ENCODE results near the gene RCSD1. TPM values are rescaled to one million over a fixed set of nuclear protein-coding genes. Genes with fewer than 3 reads are reported as not detected.

The RCSD1 gene
- total and polyA plus RNA-seq, 2 of the 13 experiments (the other 11 are each of a cell fraction or from before 2014, with no cell fraction given): not detected

DNA sequence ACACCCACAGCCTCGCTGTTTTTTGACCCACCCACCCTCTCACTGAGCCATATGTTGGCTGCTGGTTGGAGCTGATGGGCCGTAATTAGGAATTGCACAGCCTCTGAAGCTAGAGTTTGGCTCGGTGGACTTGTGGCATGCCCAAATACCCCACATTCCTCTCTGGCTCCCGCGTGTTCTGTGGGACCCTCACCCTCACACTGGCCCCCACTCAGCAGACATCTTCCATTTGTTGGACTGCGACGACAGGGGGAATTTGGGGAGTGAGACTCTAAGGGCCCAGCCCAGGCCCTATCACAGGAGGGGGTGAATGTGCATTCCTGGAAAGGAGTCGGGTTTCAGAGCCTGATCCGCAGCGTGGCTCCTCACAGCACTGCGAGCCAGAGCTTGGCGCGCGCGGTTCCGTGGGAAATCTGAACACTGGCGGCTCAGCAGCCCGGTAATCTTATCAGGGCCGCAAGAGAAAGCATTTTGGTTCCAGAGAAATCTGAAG, 5.2 kb downstream of the RCSD1 start:
- no peak overlapping the region for H3K4me3 ChIP-seq (replicated peaks in 1 of 3; ENCODE audit: insufficient read depth in 1 of 3, low read depth in 2 of 3, low read length in 3 of 3)
- ChIA-PET CTCF (ENCODE audit: low intra/inter-chr PET ratio, low total read pairs) (no interaction called here), POLR2A (no interaction called here)
- WGBS (ENCODE audit: low lambda C conversion rate): 55% methylated on average over 13 of the region's 19 CpGs
- ATAC-seq: no peak
- no TSS peak for BruUV-seq (replicated peaks)
- intact Hi-C loops (cut with micrococcal nuclease; ENCODE audit: unreplicated experiment): no loop called here
- H3K9ac ChIP-seq (ENCODE audit: insufficient read depth, low read depth, low read length): no peak overlapping the region
- FAIRE-seq: no peak
- no peak overlapping the region for H3K27ac ChIP-seq (ENCODE audit: extremely low read length, insufficient read depth, low read length)
- no peaks in the 10 kb centered on the region for H3K4me1 ChIP-seq (ENCODE audit: insufficient read depth, low read length)
- in situ Hi-C loops (cut with HindIII; ENCODE audit: extremely low pct_ligation_motif_present, low pct_unique_long_range_greater_than_20kb): no loop called here
- H3K36me3 ChIP-seq (replicated peaks in 1 of 2; ENCODE audit: control insufficient read depth in 1 of 2, insufficient read depth in 2 of 2, low read length in 2 of 2): no peaks in the 10 kb centered on the region
- H2AFZ ChIP-seq (ENCODE audit: low read length): no peak overlapping the region
- H3K4me2 ChIP-seq (ENCODE audit: low read depth, low read length): no peak overlapping the region
- H3K79me2 ChIP-seq (ENCODE audit: insufficient read depth, low read length): no peaks in the 10 kb centered on the region
- no peaks in the 10 kb centered on the region for H4K20me1 ChIP-seq (ENCODE audit: insufficient read depth, low read length)
- DNase-seq (ENCODE audit: low spot score): no peak
- TF ChIP-seq THAP9 (CRISPR knock-in tag; IDR thresholded peaks at IDR 0.05; ENCODE audit: borderline replicate concordance): no peak
- TF ChIP-seq, protein P1, sequence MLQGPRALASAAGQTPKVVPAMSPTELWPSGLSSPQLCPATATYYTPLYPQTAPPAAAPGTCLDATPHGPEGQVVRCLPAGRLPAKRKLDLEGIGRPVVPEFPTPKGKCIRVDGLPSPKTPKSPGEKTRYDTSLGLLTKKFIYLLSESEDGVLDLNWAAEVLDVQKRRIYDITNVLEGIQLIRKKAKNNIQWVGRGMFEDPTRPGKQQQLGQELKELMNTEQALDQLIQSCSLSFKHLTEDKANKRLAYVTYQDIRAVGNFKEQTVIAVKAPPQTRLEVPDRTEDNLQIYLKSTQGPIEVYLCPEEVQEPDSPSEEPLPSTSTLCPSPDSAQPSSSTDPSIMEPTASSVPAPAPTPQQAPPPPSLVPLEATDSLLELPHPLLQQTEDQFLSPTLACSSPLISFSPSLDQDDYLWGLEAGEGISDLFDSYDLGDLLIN (CRISPR knock-in tag; IDR thresholded peaks at IDR 0.05; ENCODE audit: borderline replicate concordance): no peak
- TF ChIP-seq SKIL (CRISPR knock-in tag; IDR thresholded peaks at IDR 0.05; ENCODE audit: borderline replicate concordance): no peak
- TF ChIP-seq ZNF781 (CRISPR knock-in tag; IDR thresholded peaks at IDR 0.05; ENCODE audit: borderline replicate concordance, not compliant biosample characterization): no peak
- no peak for TF ChIP-seq RELA (CRISPR knock-in tag; IDR thresholded peaks at IDR 0.05)
- no peak for TF ChIP-seq KDM4B (CRISPR knock-in tag; IDR thresholded peaks at IDR 0.05)
- no peak for TF ChIP-seq POLR2A (IDR thresholded peaks at IDR 0.05; ENCODE audit: insufficient read depth in 1 of 2, low read depth in 2 of 2, low read length in 2 of 2)
- no peak for TF ChIP-seq ATM (IDR thresholded peaks at IDR 0.05; ENCODE audit: borderline replicate concordance)
- TF ChIP-seq ELF4 (CRISPR knock-in tag; IDR thresholded peaks at IDR 0.05; ENCODE audit: borderline replicate concordance): no peak
- TF ChIP-seq EZH2 (conservative IDR thresholded peaks at IDR 0.05; ENCODE audit: low read depth, low read length): no peak
- TF ChIP-seq, protein P2, sequence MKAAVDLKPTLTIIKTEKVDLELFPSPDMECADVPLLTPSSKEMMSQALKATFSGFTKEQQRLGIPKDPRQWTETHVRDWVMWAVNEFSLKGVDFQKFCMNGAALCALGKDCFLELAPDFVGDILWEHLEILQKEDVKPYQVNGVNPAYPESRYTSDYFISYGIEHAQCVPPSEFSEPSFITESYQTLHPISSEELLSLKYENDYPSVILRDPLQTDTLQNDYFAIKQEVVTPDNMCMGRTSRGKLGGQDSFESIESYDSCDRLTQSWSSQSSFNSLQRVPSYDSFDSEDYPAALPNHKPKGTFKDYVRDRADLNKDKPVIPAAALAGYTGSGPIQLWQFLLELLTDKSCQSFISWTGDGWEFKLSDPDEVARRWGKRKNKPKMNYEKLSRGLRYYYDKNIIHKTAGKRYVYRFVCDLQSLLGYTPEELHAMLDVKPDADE (CRISPR knock-in tag; IDR thresholded peaks at IDR 0.05): no peak
- TF ChIP-seq ZNF292 (CRISPR knock-in tag; IDR thresholded peaks at IDR 0.05; ENCODE audit: borderline replicate concordance, low read depth): no peak
- TF ChIP-seq ZNF432 (CRISPR knock-in tag; IDR thresholded peaks at IDR 0.05; ENCODE audit: borderline replicate concordance): no peak
- no peak for TF ChIP-seq ARID2 (CRISPR knock-in tag; IDR thresholded peaks at IDR 0.05; ENCODE audit: borderline replicate concordance)
- TF ChIP-seq PHF8 (CRISPR knock-in tag; IDR thresholded peaks at IDR 0.05): no peak
- TF ChIP-seq ZNF552 (CRISPR knock-in tag; IDR thresholded peaks at IDR 0.05; ENCODE audit: borderline replicate concordance): no peak
- no peak for TF ChIP-seq ZMAT3 (CRISPR knock-in tag; conservative IDR thresholded peaks at IDR 0.05)
- H3K9me3 ChIP-seq (ENCODE audit: low read length): no peaks in the 10 kb centered on the region
- peaks cover 4 to 57% of the 10 kb centered on the region in 2 experiments; a peak in 3 of 5 replicates for H3K27me3 ChIP-seq (ENCODE audit: control insufficient read depth in 1 of 2, insufficient read depth in 2 of 2, low read length in 2 of 2)
